ENCODE data around the gene TIAM1.

DNA sequence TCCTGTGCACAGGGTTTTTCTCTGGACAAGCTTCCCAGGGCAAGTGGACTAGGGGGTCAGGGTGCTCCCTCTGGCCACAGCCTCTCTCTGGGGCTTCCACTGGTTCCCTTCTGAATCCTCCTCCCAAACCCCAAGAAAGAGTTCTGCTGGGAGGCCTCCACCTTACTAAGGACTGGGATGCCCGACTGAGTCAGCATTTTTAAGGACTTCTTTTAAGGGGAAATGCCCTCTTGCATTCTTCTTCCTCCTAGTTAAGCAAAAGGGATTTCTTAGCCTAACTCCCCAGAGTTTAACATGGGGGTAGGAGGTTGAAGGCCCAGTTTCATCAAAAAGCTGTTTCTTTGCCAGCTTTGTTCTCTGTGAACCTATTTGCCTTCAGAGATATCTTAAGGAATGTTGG is 206.1 kb downstream of the TIAM1 start:
- TF ChIP-seq, protein P1, sequence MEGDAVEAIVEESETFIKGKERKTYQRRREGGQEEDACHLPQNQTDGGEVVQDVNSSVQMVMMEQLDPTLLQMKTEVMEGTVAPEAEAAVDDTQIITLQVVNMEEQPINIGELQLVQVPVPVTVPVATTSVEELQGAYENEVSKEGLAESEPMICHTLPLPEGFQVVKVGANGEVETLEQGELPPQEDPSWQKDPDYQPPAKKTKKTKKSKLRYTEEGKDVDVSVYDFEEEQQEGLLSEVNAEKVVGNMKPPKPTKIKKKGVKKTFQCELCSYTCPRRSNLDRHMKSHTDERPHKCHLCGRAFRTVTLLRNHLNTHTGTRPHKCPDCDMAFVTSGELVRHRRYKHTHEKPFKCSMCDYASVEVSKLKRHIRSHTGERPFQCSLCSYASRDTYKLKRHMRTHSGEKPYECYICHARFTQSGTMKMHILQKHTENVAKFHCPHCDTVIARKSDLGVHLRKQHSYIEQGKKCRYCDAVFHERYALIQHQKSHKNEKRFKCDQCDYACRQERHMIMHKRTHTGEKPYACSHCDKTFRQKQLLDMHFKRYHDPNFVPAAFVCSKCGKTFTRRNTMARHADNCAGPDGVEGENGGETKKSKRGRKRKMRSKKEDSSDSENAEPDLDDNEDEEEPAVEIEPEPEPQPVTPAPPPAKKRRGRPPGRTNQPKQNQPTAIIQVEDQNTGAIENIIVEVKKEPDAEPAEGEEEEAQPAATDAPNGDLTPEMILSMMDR (IDR thresholded peaks at IDR 0.05) = no peak
- TF ChIP-seq POLR2AphosphoS5 (IDR thresholded peaks at IDR 0.05; ENCODE audit: insufficient read depth in 1 of 2, low read depth in 1 of 2) (no peak), POLR2A (IDR thresholded peaks at IDR 0.05) (no peak)

Measured in vagina (tissue), 2 donors.